GM18867 (cell line): ENCODE measurements around the gene ATG101.

Experiments used
- ATAC-seq: cut with Tn5 transposase; IDR thresholded peaks from one replicate; pipeline ENCODE4 v1.9.1; 2021; ENCODE audit warnings: mild to moderate bottlenecking, moderate library complexity; ENCODE audit not compliant: unreplicated experiment

Gene ATG101

DNA sequence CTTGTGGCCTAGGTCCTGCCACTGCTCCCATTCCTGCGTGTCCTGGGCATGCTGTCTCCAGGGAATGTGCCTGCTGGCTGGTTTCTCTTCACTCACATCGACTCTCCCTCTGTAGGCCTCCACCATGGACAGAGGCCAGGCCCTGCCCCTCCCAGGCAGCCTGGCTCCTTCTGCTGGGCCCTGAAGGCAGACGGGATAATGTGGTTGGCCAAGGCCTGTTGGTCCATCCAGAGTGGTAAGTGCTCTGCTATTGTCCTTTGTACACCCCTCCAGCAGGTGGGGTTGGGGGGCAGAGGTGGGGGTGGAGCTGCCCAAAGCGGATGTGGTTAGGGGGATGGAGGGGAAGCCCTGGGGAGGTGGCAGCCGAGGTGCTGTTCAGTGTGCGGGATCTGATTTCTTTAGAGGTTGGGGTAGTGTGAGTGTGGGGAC lies 28.1 kb upstream of the ATG101 start:
- no peak for ATAC-seq

GRCh38 chr12:52042706-52043385 lies 26.9 kb upstream of the ATG101 start:
- ATAC-seq = no peak

- ATAC-seq = no peak
These were observed 26.2 kb upstream of the ATG101 start for GRCh38 chr12:52043386-52044212.

GRCh38 chr12:52044292-52044983 lies 25.3 kb upstream of the ATG101 start:
- no peak for ATAC-seq

GRCh38 chr12:52045794-52046199 lies 24.0 kb upstream of the ATG101 start:
- ATAC-seq = no peak

- no peak for ATAC-seq
These were observed 22.9 kb upstream of the ATG101 start for GRCh38 chr12:52046859-52047258.

DNA sequence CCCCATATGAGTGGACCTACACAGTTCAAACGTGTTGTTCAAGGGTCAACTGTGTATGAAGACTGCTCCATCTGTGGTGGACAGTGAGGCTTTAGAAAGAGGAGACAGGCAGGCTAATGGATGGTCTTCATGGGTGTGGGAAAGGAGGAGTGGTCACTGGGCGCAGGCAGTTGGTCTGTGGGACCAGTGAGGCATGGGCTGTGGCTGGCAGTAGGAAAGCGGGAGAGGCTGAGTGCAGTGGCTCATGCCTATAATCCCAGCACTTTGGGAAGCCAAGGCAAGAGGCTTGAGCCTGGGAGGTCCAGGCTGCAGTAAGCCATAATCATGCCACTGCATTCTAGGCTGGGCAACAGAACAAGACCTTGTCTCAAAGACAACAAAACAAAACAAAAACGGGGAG lies 20.5 kb upstream of the ATG101 start:
- ATAC-seq = no peak

GRCh38 chr12:52049688-52050087 lies 20.1 kb upstream of the ATG101 start:
- ATAC-seq = no peak

DNA sequence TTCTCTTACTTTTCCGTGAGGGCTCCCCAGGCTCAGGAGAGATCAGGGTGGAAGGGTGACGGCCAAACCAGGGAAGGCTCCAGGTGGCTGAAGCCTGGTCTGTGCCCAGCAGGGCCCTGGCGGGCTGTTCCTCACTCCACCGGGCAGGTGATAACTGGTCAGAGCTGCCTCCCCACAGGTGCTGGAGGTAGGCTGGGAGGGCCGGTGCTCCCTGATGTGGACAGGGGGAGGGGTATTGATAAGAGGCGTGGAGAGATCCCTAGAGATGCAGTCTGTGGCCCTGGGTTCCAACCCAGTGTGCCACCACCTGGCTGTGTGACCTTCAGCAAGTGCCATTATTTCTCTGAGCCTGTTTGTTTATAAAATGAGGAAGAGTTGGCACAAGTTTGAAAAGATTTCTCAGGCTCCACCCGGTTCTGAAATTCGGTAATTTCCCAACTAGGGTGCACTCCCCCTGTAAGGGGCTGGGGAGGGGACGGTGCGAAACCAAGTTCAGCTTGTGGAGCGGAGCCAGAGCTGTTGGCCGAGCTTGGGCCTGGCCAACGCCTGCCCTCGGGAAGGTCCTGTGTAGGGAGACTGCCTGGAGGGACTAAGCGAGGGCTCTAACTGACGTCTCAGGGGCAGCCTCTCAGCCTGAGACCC lies 19.5 kb upstream of the ATG101 start:
- ATAC-seq = no peak

DNA sequence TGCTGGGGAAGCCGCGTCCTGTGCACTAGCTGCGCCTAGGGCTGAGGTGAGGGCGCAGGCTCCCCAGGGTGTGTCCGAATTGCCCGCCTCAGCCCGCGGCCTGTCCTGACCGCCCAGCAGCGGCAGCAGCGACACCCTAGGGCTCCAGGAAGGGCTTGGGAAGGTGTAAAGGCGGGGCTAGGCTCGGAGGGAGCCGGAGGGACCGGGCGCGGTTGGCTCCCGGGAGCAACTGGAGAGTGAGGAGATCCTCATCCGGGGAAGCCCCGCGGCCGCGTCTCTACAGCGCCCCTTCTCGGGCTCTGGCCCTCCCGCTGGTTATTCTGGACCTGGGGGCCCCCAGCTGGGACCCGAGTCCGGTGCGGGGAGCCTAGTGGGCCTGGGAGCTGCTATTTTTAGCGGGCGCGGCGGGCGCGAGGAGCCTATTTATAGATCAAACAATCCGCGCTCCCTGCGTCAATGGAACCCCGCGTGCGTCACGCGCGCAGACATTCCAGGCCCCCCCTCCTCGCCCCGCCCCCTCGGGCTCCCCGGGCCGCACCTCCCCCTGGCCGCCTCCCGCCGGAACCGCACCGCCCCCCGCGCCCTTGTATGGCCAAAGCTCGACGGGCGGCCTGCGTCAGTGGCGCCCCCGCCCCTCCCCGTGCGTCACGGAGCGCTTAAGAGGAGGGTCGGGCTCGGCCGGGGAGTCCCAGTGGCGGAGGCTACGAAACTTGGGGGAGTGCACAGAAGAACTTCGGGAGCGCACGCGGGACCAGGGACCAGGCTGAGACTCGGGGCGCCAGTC lies 18.8 kb upstream of the ATG101 start, which contains the start of gene NR4A1:
TSS of gene NR4A1 (plus strand) at position 685 of the 784 bp plus-strand sequence. CDS start 2,887 bp downstream, outside the sequence.
- peak; percentile 79 for ATAC-seq

- no peak for ATAC-seq
These were observed 17.2 kb upstream of the ATG101 start for GRCh38 chr12:52052468-52053186.

GRCh38 chr12:52053536-52054209 lies 16.1 kb upstream of the ATG101 start:
- ATAC-seq = no peak

DNA sequence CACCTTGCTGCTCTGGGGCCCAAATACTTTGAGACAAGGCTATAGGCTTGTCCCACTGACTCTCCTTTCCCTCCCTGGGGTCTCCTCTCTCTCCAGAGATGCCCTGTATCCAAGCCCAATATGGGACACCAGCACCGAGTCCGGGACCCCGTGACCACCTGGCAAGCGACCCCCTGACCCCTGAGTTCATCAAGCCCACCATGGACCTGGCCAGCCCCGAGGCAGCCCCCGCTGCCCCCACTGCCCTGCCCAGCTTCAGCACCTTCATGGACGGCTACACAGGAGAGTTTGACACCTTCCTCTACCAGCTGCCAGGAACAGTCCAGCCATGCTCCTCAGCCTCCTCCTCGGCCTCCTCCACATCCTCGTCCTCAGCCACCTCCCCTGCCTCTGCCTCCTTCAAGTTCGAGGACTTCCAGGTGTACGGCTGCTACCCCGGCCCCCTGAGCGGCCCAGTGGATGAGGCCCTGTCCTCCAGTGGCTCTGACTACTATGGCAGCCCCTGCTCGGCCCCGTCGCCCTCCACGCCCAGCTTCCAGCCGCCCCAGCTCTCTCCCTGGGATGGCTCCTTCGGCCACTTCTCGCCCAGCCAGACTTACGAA lies 15.4 kb upstream of the ATG101 start:
- ATAC-seq = no peak

- no peak for ATAC-seq
These were observed 14.7 kb upstream of the ATG101 start for GRCh38 chr12:52054833-52055730.

GRCh38 chr12:52055731-52056711 lies 13.8 kb upstream of the ATG101 start:
- no peak for ATAC-seq

DNA sequence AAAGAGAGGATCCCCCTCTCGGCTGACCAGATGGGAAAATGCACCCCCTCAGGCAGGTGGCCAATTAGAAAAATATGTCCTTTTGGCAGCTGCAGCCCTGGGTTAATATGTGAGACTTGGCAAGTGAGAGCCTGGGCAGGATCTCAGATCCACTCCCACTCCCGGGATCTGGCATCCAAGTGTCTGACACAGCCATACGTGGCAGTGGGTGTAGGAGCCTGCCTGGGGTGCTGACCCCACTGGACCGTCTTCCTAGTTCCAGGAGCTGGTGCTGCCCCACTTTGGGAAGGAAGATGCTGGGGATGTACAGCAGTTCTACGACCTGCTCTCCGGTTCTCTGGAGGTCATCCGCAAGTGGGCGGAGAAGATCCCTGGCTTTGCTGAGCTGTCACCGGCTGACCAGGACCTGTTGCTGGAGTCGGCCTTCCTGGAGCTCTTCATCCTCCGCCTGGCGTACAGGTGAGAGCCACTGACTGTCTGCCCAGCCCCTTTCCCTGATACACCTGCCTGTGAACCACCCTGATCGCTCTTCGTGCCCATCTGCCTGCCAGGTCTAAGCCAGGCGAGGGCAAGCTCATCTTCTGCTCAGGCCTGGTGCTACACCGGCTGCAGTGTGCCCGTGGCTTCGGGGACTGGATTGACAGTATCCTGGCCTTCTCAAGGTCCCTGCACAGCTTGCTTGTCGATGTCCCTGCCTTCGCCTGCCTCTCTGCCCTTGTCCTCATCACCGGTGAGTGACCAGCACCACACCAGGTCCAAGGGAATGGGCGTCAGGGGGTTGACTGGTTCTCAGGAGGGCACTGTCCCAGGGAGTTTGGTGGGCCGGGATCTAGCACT lies 12.8 kb upstream of the ATG101 start:
- ATAC-seq = no peak
